C4-2B (cell line): Measurements from ENCODE around the gene USE1.

Source experiments
- CTCF ChIP-seq: fragments of 450-650 bp; conservative IDR thresholded peaks from 2 replicates; pipeline ENCODE4 v1.5.1; 2017; ENCODE audit warnings: mild to moderate bottlenecking
- ZFX ChIP-seq: fragments of 450-650 bp; IDR thresholded peaks from 2 replicates; pipeline ENCODE4 v1.6.1; 2017

- TF ChIP-seq CTCF (no peak), ZFX (no peak)
Measured at GRCh38 chr19:17266026-17266425, 50.9 kb downstream of the USE1 start.
